ENCODE measurements around the gene ERAL1. TPM values are rescaled to one million over a fixed set of nuclear protein-coding genes. Genes with fewer than 3 reads are reported as not detected.

ERAL1 gene
- total RNA-seq, 4 donors from 2014 or later = 28.1 to 74.4 (median 47.3) TPM

DNA sequence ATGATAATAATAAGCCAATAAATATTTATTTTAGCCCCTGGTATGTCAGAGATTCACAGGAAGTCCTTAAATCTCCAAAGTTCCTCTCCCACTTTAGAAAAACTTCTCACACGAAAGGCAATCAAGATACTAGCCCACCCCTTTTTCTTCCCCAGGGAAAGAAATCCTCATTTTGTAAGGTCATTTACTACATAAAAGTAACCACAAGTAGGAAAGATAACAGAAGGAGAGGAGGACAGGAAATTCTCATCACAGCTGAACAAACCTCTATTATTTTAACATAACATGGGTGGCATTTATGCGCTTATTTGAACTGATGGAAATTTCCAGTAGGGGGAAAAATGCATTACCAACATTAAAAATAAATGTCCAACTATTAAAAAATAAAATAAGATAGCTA lies 15.6 kb upstream of the ERAL1 start:
- no peaks in the 10 kb centered on the region for H3K9me3 ChIP-seq
- TF ChIP-seq POLR2AphosphoS5 (IDR thresholded peaks at IDR 0.05) (no peak), EP300 (IDR thresholded peaks at IDR 0.05; ENCODE audit: low read depth) (no peak), POLR2A (IDR thresholded peaks at IDR 0.05) (no peak)
- TF ChIP-seq, protein P1, sequence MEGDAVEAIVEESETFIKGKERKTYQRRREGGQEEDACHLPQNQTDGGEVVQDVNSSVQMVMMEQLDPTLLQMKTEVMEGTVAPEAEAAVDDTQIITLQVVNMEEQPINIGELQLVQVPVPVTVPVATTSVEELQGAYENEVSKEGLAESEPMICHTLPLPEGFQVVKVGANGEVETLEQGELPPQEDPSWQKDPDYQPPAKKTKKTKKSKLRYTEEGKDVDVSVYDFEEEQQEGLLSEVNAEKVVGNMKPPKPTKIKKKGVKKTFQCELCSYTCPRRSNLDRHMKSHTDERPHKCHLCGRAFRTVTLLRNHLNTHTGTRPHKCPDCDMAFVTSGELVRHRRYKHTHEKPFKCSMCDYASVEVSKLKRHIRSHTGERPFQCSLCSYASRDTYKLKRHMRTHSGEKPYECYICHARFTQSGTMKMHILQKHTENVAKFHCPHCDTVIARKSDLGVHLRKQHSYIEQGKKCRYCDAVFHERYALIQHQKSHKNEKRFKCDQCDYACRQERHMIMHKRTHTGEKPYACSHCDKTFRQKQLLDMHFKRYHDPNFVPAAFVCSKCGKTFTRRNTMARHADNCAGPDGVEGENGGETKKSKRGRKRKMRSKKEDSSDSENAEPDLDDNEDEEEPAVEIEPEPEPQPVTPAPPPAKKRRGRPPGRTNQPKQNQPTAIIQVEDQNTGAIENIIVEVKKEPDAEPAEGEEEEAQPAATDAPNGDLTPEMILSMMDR (IDR thresholded peaks at IDR 0.05) = no peak
- no peaks in the 10 kb centered on the region for H3K36me3 ChIP-seq
- intact Hi-C loops (cut with DNase I; ENCODE audit: low total_unique reads) = no loop called here
- in situ Hi-C loops (cut with MboI; ENCODE audit: low pct_ligation_motif_present in 1 of 4, low pct_unique_long_range_greater_than_20kb in 1 of 4, low sequenced_read_pairs in 3 of 4) = no loop called here
- H3K4me3 ChIP-seq = no peak overlapping the region
- H3K27me3 ChIP-seq = no peaks in the 10 kb centered on the region
- H3K27ac ChIP-seq = no peak overlapping the region
- peaks cover 7 to 31% (median 19%) of the 10 kb centered on the region in 4 donors for H3K4me1 ChIP-seq
- no peak for DNase-seq
- WGBS, 2 donors (ENCODE audit: low coverage in 1 of 2) = 71 to 85% methylated on average over 2 of the region's 2 CpGs

DNA sequence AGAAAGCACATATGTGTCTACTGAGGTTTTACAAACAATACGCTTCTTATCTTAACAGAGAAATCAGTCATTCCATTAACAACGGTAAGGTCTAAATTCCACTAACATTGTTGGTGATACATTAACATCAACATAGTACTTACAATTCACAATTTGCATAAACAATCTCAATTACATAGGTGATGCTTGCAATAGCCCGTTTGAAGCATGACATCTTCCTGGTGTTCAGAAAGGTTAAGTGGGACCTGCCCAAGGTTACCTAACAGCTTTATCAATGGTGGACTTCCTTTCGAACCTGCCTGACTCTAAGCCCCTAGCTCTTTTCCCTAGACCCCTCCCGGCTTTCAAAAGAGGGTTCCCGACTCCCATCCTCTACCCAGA lies 12.9 kb upstream of the ERAL1 start:
- in situ Hi-C loops (cut with MboI; ENCODE audit: low pct_ligation_motif_present in 1 of 4, low pct_unique_long_range_greater_than_20kb in 1 of 4, low sequenced_read_pairs in 3 of 4) (no loop called here), intact Hi-C loops (cut with DNase I; ENCODE audit: low total_unique reads) (no loop called here)
- Histone ChIP-seq H3K27ac (peak overlapping the region; percentile 85 to 91 (median 88)), H3K27me3 (no peaks in the 10 kb centered on the region), H3K9me3 (no peaks in the 10 kb centered on the region), H3K4me1 (peaks cover 7 to 28% (median 16%) of the 10 kb centered on the region in 4 donors), H3K4me3 (peak overlapping the region; percentile 46 to 77 (median 74)), H3K36me3 (no peaks in the 10 kb centered on the region)
- TF ChIP-seq POLR2AphosphoS5 (IDR thresholded peaks at IDR 0.05) (peak in 2 of 3 donors; percentile 29 to 35), EP300 (IDR thresholded peaks at IDR 0.05; ENCODE audit: low read depth) (no peak), POLR2A (IDR thresholded peaks at IDR 0.05) (no peak)
- TF ChIP-seq, protein P1 (IDR thresholded peaks at IDR 0.05) = no peak
- 0 to 5% methylated on average over 1 to 6 of the region's 6 CpGs for WGBS, 2 donors (ENCODE audit: low coverage in 1 of 2)
- DNase-seq = no peak

DNA sequence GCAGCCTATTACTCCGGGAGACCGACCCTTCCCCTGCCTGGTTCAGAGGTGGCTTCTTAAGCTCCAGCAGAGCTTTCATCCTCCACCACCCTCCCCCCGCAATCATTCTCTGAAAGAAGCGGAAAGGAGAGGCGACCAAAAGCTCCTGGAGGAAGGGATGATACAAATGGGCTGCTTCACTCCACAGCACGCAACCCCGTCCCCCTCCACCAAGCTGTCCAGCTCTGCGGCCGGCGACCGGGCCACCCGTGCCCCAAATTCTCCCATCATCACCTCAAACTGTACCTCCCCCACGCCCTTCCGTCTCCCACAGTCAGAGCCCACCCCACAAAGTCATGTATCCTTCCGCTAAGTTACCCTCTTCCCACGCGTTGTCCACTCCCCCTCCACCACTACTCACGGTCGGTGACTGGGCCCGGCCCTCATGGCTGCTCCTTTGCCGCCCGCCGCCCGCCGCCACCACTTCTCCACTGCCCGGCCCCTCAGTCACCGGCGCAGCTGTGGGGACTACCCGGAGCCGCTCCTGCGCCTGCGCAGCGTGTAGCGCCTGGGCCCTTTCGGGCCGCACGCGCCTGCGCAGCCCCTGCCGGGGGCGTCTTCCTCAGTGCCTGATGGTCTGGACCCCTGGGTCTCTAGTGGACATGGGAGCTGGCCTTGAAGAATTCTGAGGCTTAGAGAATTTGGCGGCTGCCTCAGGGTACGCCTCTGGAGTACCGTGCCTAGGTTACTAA lies 12.4 kb upstream of the ERAL1 start, which contains the start of gene FAM222B:
Gene FAM222B, minus strand, starts transcription at position 509 of the 731 bp plus-strand sequence. CDS start 76,123 bp downstream, outside the sequence.
- WGBS, 2 donors (ENCODE audit: low coverage in 1 of 2) = 2% methylated on average over 43 of the region's 44 CpGs; no CpG with 5 or more reads in 1 of the 2 donors
- Histone ChIP-seq H3K27me3 (no peaks in the 10 kb centered on the region), H3K36me3 (no peaks in the 10 kb centered on the region), H3K27ac (peak within 1 kb of the TSS; percentile 85 to 91 (median 88)), H3K9me3 (no peaks in the 10 kb centered on the region), H3K4me1 (peaks cover 7 to 25% (median 15%) of the 10 kb centered on the region in 4 donors), H3K4me3 (peak within 1 kb of the TSS; percentile 46 to 77 (median 74))
- in situ Hi-C loops (cut with MboI; ENCODE audit: low pct_ligation_motif_present in 1 of 4, low pct_unique_long_range_greater_than_20kb in 1 of 4, low sequenced_read_pairs in 3 of 4) (no loop called here), intact Hi-C loops (cut with DNase I; ENCODE audit: low total_unique reads) (no loop called here)
- peak; percentile 86 for DNase-seq
- no peak for TF ChIP-seq EP300 (IDR thresholded peaks at IDR 0.05; ENCODE audit: low read depth)
- TF ChIP-seq, protein P1 (IDR thresholded peaks at IDR 0.05) = peak in 3 of 5 experiments; percentile 6 to 36 (median 20)
- TF ChIP-seq POLR2AphosphoS5 (IDR thresholded peaks at IDR 0.05) = peak; percentile 92 to 93 (median 93)
- peak; percentile 90 for TF ChIP-seq POLR2A (IDR thresholded peaks at IDR 0.05)

DNA sequence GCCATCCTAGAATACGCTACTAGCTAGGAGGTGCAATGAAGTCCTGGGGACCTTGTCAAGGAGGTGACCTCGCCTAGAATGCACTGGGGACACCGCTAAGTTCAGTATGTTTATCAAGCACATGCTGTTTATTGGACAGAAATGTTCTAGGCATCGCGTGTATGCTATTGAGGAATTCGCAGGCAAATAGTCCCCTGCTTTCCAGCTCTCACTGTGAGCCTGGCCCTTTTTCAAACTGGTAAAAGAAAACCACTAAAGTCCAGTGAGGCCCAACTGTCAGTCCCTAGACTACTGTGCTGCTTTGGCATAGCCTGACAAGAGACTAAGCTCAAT lies 11.0 kb upstream of the ERAL1 start:
- peaks cover 7 to 25% (median 15%) of the 10 kb centered on the region in 4 donors for H3K4me1 ChIP-seq
- no peak for DNase-seq
- in situ Hi-C loops (cut with MboI; ENCODE audit: low pct_ligation_motif_present in 1 of 4, low pct_unique_long_range_greater_than_20kb in 1 of 4, low sequenced_read_pairs in 3 of 4) = no loop called here
- no peaks in the 10 kb centered on the region for H3K27me3 ChIP-seq
- H3K9me3 ChIP-seq = no peaks in the 10 kb centered on the region
- no peaks in the 10 kb centered on the region for H3K36me3 ChIP-seq
- H3K27ac ChIP-seq = no peak overlapping the region
- no peak overlapping the region for H3K4me3 ChIP-seq
- no peak for TF ChIP-seq POLR2A (IDR thresholded peaks at IDR 0.05)
- no peak for TF ChIP-seq POLR2AphosphoS5 (IDR thresholded peaks at IDR 0.05)
- TF ChIP-seq EP300 (IDR thresholded peaks at IDR 0.05; ENCODE audit: low read depth) = no peak
- TF ChIP-seq, protein P1 (IDR thresholded peaks at IDR 0.05) = no peak
- intact Hi-C loops (cut with DNase I; ENCODE audit: low total_unique reads) = no loop called here
- 93 to 95% methylated on average over 4 to 6 of the region's 6 CpGs for WGBS, 2 donors (ENCODE audit: low coverage in 1 of 2)

All from transverse colon (tissue), 4 donors.